HCT116 (cell line): ENCODE measurements around the gene BBS9. TPM values are rescaled to one million over a fixed set of nuclear protein-coding genes. Genes with fewer than 3 reads are reported as not detected.

Experiments used
- ATAC-seq: fragments of 200-7000 bp; cut with Tn5 transposase; 2 replicates; pipeline ENCODE4 v1.9.1; 2020; ENCODE audit warnings: mild to moderate bottlenecking, moderate library complexity
- BruUV-seq: library from RNA; stranded (reverse); fragments of 400-500 nt; replicated peaks from 2 replicates; lab custom pipeline; 2021; lab: Mats Ljungman, UMichigan
- CTCF ChIA-PET: fragments of 300-600 bp; sonication (Branson Sonifier 250); formaldehyde crosslinking; loops from one replicate; lab custom pipeline; 2021; ENCODE audit warnings: antibody characterized with exemption; lab: Charles Lee
- POLR2A ChIA-PET: fragments of 300-600, 350-600 bp; sonication (Branson Sonifier 250); formaldehyde crosslinking; loops from one replicate; lab custom pipeline; 2021; ENCODE audit warnings: antibody characterized with exemption; lab: Charles Lee
- RAD21 ChIA-PET, 2 experiments: fragments of 300-600 bp; sonication (Branson Sonifier 250); formaldehyde crosslinking; loops; one replicate each; lab custom pipeline; 2023; ENCODE audit warnings: low total read pairs in 2 of 2; ENCODE audit not compliant: uncharacterized antibody in 2 of 2, unreplicated experiment in 2 of 2, low non-redundant PET in 1 of 2; lab: Charles Lee
- DNase-seq: peaks from one replicate; pipeline ENCODE4 v3.0.0-alpha.2; 2010; ENCODE audit warnings: low read depth, low spot score
- H2AFZ ChIP-seq: fragments of 200-600 bp; shearing (Covaris generic), sonication (generic); 2 replicates; pipeline ENCODE4 v1.6.1; 2017; ENCODE audit warnings: low read depth, mixed run types, mixed read lengths, antibody characterized with exemption, low read length; ENCODE audit not compliant: poor library complexity, severe bottlenecking
- H3K27ac ChIP-seq: 2 replicates; pipeline ENCODE4 v1.5.1; 2012; ENCODE audit warnings: low read depth, low read length
- H3K27me3 ChIP-seq: fragments of 200-600 bp; sonication (generic); 2 replicates; pipeline ENCODE4 v1.6.1; 2016; ENCODE audit warnings: mixed run types, low read length, mixed read lengths; ENCODE audit not compliant: insufficient read depth
- H3K36me3 ChIP-seq, 2 experiments: fragments of 200-500 bp in 1 of 2; fragments of 200-600 bp in 1 of 2; sonication (Bioruptor generic) in 1 of 2; sonication (generic) in 1 of 2; 2 replicates each; pipeline versions ENCODE4 v1.5.1 to v1.6.1; 2014 to 2016; ENCODE audit warnings: low read length in 2 of 2, inconsistent platforms in 1 of 2, mixed read lengths in 1 of 2, mixed run types in 1 of 2; ENCODE audit not compliant: insufficient read depth in 2 of 2, control insufficient read depth in 1 of 2
- H3K4me1 ChIP-seq, 2 experiments: fragments of 200-600 bp in 1 of 2; sonication (generic) in 1 of 2; 2 replicates each; pipeline versions ENCODE4 v1.5.1 to v1.6.1; 2012 to 2017; ENCODE audit warnings: low read length in 2 of 2, inconsistent platforms in 1 of 2, mild to moderate bottlenecking in 1 of 2, mixed read lengths in 1 of 2, mixed run types in 1 of 2, moderate library complexity in 1 of 2; ENCODE audit not compliant: insufficient read depth in 2 of 2, control insufficient read depth in 1 of 2
- H3K4me2 ChIP-seq: fragments of 200-600 bp; sonication (generic); 2 replicates; pipeline ENCODE4 v1.6.1; 2017; ENCODE audit warnings: mixed run types, low read length, mixed read lengths
- H3K4me3 ChIP-seq, 2 experiments: fragments of 200-600 bp in 1 of 2; sonication (generic) in 1 of 2; replicated peaks in 1 of 2; 2 replicates each; pipeline ENCODE4 v1.5.1; 2011 to 2016; ENCODE audit warnings: low read length in 2 of 2, control low read depth in 1 of 2, low read depth in 1 of 2, mild to moderate bottlenecking in 1 of 2, mixed read lengths in 1 of 2, mixed run types in 1 of 2
- H3K79me2 ChIP-seq: fragments of 200-600 bp; sonication (generic); 2 replicates; pipeline ENCODE4 v1.6.1; 2017; ENCODE audit warnings: mild to moderate bottlenecking, mixed run types, low read length, moderate library complexity, mixed read lengths; ENCODE audit not compliant: insufficient read depth
- H3K9ac ChIP-seq: fragments of 200-600 bp; sonication (generic); 2 replicates; pipeline ENCODE4 v1.6.1; 2016; ENCODE audit warnings: low read length, mixed read lengths
- H3K9me2 ChIP-seq: fragments of 200-600 bp; sonication (generic), shearing (Covaris generic); 2 replicates; pipeline ENCODE4 v1.6.1; 2017; ENCODE audit warnings: mixed run types, mild to moderate bottlenecking, moderate library complexity; ENCODE audit not compliant: insufficient read depth
- H3K9me3 ChIP-seq, 2 experiments: fragments of 200-500 bp in 1 of 2; fragments of 200-600 bp in 1 of 2; sonication (Bioruptor generic) in 1 of 2; sonication (generic) in 1 of 2; 2 replicates each; pipeline ENCODE4 v1.6.1; 2014 to 2017; ENCODE audit warnings: low read length in 2 of 2, mixed read lengths in 2 of 2, inconsistent platforms in 1 of 2, low read depth in 1 of 2, mild to moderate bottlenecking in 1 of 2, mixed run types in 1 of 2, moderate library complexity in 1 of 2; ENCODE audit not compliant: control insufficient read depth in 1 of 2, insufficient read depth in 1 of 2
- H4K20me1 ChIP-seq: fragments of 200-600 bp; sonication (generic), shearing (Covaris generic); 2 replicates; pipeline ENCODE4 v1.6.1; 2017; ENCODE audit warnings: mixed run types, mild to moderate bottlenecking, moderate library complexity; ENCODE audit not compliant: insufficient read depth
- CBX3 ChIP-seq: IDR thresholded peaks from 2 replicates; pipeline ENCODE4 v1.6.1; 2012; ENCODE audit warnings: low read depth
- CEBPB ChIP-seq: IDR thresholded peaks from 2 replicates; pipeline ENCODE4 v1.6.1; 2012; ENCODE audit warnings: low read depth
- EGR1 ChIP-seq: IDR thresholded peaks from 2 replicates; pipeline ENCODE4 v1.6.1; 2012; ENCODE audit warnings: low read depth
- ELF1 ChIP-seq: IDR thresholded peaks from 2 replicates; pipeline ENCODE4 v1.6.1; 2012; ENCODE audit warnings: low read depth, borderline replicate concordance
- EZH2phosphoT487 ChIP-seq: fragments of 200-600 bp; IDR thresholded peaks from 2 replicates; pipeline ENCODE4 v1.6.1; 2018; ENCODE audit warnings: antibody characterized with exemption, borderline replicate concordance
- FOSL1 ChIP-seq: IDR thresholded peaks from 2 replicates; pipeline ENCODE4 v1.6.1; 2012; ENCODE audit warnings: low read depth
- JUND ChIP-seq: IDR thresholded peaks from 2 replicates; pipeline ENCODE4 v1.6.1; 2012
- POLR2A ChIP-seq: IDR thresholded peaks from 2 replicates; pipeline ENCODE4 v1.7.0; 2011; ENCODE audit warnings: borderline replicate concordance; ENCODE audit not compliant: insufficient read depth, insufficient read length; ENCODE audit errors: extremely low read depth
- POLR2AphosphoS5 ChIP-seq: IDR thresholded peaks from 2 replicates; pipeline ENCODE4 v1.6.1; 2011; ENCODE audit warnings: mild to moderate bottlenecking, low read depth, low read length, moderate library complexity
- RAD21 ChIP-seq: IDR thresholded peaks from 2 replicates; pipeline ENCODE4 v1.6.1; 2012; ENCODE audit warnings: low read depth, mild to moderate bottlenecking
- SP1 ChIP-seq: IDR thresholded peaks from 2 replicates; pipeline ENCODE4 v1.6.1; 2012; ENCODE audit warnings: low read depth
- SRF ChIP-seq: IDR thresholded peaks from 2 replicates; pipeline ENCODE4 v1.6.1; 2012; ENCODE audit warnings: low read depth
- TCF7L2 ChIP-seq: IDR thresholded peaks from 2 replicates; pipeline ENCODE4 v1.7.0; 2011; ENCODE audit warnings: borderline replicate concordance, inconsistent platforms; ENCODE audit not compliant: insufficient read depth, insufficient read length; ENCODE audit errors: extremely low read depth
- YY1 ChIP-seq: IDR thresholded peaks from 2 replicates; pipeline ENCODE4 v1.6.1; 2011; ENCODE audit warnings: low read length, low read depth, moderate library complexity, mild to moderate bottlenecking; ENCODE audit not compliant: insufficient replicate concordance; ENCODE audit errors: extremely low read depth
- ZFX ChIP-seq: fragments of 450-650 bp; IDR thresholded peaks from 2 replicates; pipeline ENCODE4 v1.6.1; 2017
- ZNF274 ChIP-seq: fragments of 200-500 bp; sonication (Bioruptor generic); IDR thresholded peaks from 2 replicates; pipeline ENCODE4 v1.6.1; 2014; ENCODE audit warnings: mild to moderate bottlenecking, low read depth, low read length, inconsistent platforms
- intact Hi-C: fragments of 100-400 bp; cut with micrococcal nuclease; formaldehyde crosslinking; loops from 2 replicates; pipeline ENCODE4 v1.10.0; 2022
- total RNA-seq: library from RNA; stranded (reverse); gene quantifications from one replicate; pipeline ENCODE4 v1.2.1, GENCODE V29; 2021; ENCODE audit not compliant: unreplicated experiment
- TF ChIP-seq, protein P1 (sequence below): IDR thresholded peaks from 2 replicates; pipeline ENCODE4 v1.6.1; 2012
- TF ChIP-seq, protein P2 (sequence below), 3 experiments: fragments of 200-600 bp in 1 of 3; sonication (generic) in 1 of 3; IDR thresholded peaks in 2 of 3; conservative IDR thresholded peaks in 1 of 3; 2 replicates each; pipeline ENCODE4 v1.5.1; 2012 to 2017; ENCODE audit warnings: low read depth in 2 of 3, low read length in 2 of 3, antibody characterized with exemption in 1 of 3, borderline replicate concordance in 1 of 3, control low read depth in 1 of 3, mild to moderate bottlenecking in 1 of 3, mixed read lengths in 1 of 3, mixed run types in 1 of 3, moderate library complexity in 1 of 3; ENCODE audit not compliant: insufficient read depth in 1 of 3
- TF ChIP-seq, protein P3 (sequence below): IDR thresholded peaks from 2 replicates; pipeline ENCODE4 v1.6.1; 2011; ENCODE audit warnings: mild to moderate bottlenecking, low read length, moderate library complexity; ENCODE audit not compliant: insufficient replicate concordance; ENCODE audit errors: extremely low read depth
- TF ChIP-seq, protein P4 (sequence below): IDR thresholded peaks from 2 replicates; pipeline ENCODE4 v1.6.1; 2012; ENCODE audit warnings: low read depth

The BBS9 gene
- total RNA-seq, 1 experiment from 2014 or later = 7.1 TPM

DNA sequence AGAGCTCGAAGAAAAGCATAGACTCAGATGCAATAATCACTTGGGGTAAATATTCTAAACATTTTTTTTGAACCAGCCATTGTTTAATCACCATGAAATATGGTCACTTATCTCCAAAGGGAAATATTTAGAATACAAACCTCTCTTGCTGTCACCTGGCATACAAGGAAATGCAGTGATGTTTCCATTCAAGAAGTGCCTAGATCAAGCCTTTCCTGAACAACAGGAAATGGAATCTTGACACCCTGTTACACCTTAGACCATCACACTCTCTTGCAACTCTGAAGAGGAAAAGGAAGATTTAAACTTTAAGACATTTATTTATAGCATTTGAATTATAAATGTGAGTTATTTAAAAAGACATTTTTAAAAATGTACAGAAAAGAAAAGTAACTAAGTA, 512.9 kb downstream of the BBS9 start:
- Histone ChIP-seq H3K9me3 (no peaks in the 10 kb centered on the region), H3K27me3 (no peaks in the 10 kb centered on the region), H3K4me1 (no peaks in the 10 kb centered on the region), H3K27ac (no peak overlapping the region), H3K4me3 (no peak overlapping the region), H3K9me2 (no peaks in the 10 kb centered on the region), H4K20me1 (no peaks in the 10 kb centered on the region), H3K9ac (no peak overlapping the region), H2AFZ (no peak overlapping the region), H3K79me2 (no peaks in the 10 kb centered on the region), H3K36me3 (no peaks in the 10 kb centered on the region), H3K4me2 (no peak overlapping the region)
- CTCF ChIA-PET = no interaction called here
- no peak for DNase-seq
- POLR2A ChIA-PET = no interaction called here
- TF ChIP-seq FOSL1 (no peak), ZFX (no peak), POLR2A (no peak), ELF1 (no peak), RAD21 (no peak), TCF7L2 (no peak), SP1 (no peak), SRF (no peak), CEBPB (no peak), POLR2AphosphoS5 (no peak), CBX3 (no peak), EGR1 (no peak), YY1 (no peak), ZNF274 (no peak), EZH2phosphoT487 (no peak), JUND (no peak)
- TF ChIP-seq, protein P1, sequence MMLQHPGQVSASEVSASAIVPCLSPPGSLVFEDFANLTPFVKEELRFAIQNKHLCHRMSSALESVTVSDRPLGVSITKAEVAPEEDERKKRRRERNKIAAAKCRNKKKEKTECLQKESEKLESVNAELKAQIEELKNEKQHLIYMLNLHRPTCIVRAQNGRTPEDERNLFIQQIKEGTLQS = no peak
- TF ChIP-seq, protein P2, sequence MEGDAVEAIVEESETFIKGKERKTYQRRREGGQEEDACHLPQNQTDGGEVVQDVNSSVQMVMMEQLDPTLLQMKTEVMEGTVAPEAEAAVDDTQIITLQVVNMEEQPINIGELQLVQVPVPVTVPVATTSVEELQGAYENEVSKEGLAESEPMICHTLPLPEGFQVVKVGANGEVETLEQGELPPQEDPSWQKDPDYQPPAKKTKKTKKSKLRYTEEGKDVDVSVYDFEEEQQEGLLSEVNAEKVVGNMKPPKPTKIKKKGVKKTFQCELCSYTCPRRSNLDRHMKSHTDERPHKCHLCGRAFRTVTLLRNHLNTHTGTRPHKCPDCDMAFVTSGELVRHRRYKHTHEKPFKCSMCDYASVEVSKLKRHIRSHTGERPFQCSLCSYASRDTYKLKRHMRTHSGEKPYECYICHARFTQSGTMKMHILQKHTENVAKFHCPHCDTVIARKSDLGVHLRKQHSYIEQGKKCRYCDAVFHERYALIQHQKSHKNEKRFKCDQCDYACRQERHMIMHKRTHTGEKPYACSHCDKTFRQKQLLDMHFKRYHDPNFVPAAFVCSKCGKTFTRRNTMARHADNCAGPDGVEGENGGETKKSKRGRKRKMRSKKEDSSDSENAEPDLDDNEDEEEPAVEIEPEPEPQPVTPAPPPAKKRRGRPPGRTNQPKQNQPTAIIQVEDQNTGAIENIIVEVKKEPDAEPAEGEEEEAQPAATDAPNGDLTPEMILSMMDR (IDR thresholded peaks at IDR 0.05 in 2 of 3, conservative IDR thresholded peaks at IDR 0.05 in 1 of 3; ENCODE audit: borderline replicate concordance in 1 of 3, insufficient read depth in 1 of 3, low read depth in 2 of 3, low read length in 2 of 3) = no peak
- TF ChIP-seq, protein P3, sequence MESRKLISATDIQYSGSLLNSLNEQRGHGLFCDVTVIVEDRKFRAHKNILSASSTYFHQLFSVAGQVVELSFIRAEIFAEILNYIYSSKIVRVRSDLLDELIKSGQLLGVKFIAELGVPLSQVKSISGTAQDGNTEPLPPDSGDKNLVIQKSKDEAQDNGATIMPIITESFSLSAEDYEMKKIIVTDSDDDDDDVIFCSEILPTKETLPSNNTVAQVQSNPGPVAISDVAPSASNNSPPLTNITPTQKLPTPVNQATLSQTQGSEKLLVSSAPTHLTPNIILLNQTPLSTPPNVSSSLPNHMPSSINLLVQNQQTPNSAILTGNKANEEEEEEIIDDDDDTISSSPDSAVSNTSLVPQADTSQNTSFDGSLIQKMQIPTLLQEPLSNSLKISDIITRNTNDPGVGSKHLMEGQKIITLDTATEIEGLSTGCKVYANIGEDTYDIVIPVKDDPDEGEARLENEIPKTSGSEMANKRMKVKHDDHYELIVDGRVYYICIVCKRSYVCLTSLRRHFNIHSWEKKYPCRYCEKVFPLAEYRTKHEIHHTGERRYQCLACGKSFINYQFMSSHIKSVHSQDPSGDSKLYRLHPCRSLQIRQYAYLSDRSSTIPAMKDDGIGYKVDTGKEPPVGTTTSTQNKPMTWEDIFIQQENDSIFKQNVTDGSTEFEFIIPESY = no peak
- TF ChIP-seq, protein P4, sequence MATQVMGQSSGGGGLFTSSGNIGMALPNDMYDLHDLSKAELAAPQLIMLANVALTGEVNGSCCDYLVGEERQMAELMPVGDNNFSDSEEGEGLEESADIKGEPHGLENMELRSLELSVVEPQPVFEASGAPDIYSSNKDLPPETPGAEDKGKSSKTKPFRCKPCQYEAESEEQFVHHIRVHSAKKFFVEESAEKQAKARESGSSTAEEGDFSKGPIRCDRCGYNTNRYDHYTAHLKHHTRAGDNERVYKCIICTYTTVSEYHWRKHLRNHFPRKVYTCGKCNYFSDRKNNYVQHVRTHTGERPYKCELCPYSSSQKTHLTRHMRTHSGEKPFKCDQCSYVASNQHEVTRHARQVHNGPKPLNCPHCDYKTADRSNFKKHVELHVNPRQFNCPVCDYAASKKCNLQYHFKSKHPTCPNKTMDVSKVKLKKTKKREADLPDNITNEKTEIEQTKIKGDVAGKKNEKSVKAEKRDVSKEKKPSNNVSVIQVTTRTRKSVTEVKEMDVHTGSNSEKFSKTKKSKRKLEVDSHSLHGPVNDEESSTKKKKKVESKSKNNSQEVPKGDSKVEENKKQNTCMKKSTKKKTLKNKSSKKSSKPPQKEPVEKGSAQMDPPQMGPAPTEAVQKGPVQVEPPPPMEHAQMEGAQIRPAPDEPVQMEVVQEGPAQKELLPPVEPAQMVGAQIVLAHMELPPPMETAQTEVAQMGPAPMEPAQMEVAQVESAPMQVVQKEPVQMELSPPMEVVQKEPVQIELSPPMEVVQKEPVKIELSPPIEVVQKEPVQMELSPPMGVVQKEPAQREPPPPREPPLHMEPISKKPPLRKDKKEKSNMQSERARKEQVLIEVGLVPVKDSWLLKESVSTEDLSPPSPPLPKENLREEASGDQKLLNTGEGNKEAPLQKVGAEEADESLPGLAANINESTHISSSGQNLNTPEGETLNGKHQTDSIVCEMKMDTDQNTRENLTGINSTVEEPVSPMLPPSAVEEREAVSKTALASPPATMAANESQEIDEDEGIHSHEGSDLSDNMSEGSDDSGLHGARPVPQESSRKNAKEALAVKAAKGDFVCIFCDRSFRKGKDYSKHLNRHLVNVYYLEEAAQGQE = no peak
- BruUV-seq = no TSS peak
- no peak for ATAC-seq
- RAD21 ChIA-PET = no interaction called here
- intact Hi-C loops = no loop called here
